Activated B cell treated with CpG ODN at 0.5 μM for 24 hours (primary cell): ENCODE results near the gene SLAIN1. TPM values are rescaled to one million over a fixed set of nuclear protein-coding genes. Genes with fewer than 3 reads are reported as not detected.

ENCODE experiments used
- ATAC-seq: fragments of 200-7000 bp; cut with Tn5 transposase; one replicate; pipeline ENCODE4 v1.10.0; 2021; ENCODE audit warnings: low read depth, mild to moderate bottlenecking, moderate library complexity
- CTCF ChIA-PET: fragments of 350-600 bp; sonication (Branson Sonifier 250); formaldehyde crosslinking; loops from one replicate; lab custom pipeline; 2021; ENCODE audit warnings: antibody characterized with exemption; lab: Charles Lee
- POLR2A ChIA-PET: fragments of 350-600 bp; sonication (Branson Sonifier 250); formaldehyde crosslinking; loops from one replicate; lab custom pipeline; 2021; ENCODE audit warnings: antibody characterized with exemption; lab: Charles Lee
- DNase-seq: peaks from one replicate; pipeline ENCODE4 v3.0.0; 2022
- H3K27ac Mint-ChIP-seq: one replicate; pipeline ENCODE4 v1.8.0; 2020; ENCODE audit warnings: mixed read lengths
- H3K27me3 Mint-ChIP-seq: one replicate; pipeline ENCODE4 v1.8.0; 2021; ENCODE audit warnings: mixed read lengths
- H3K36me3 Mint-ChIP-seq: one replicate; pipeline ENCODE4 v1.8.0; 2021; ENCODE audit warnings: low read depth, mixed read lengths
- H3K4me1 Mint-ChIP-seq: one replicate; pipeline ENCODE4 v1.8.0; 2021; ENCODE audit warnings: mixed read lengths
- H3K4me3 Mint-ChIP-seq: one replicate; pipeline ENCODE4 v1.8.0; 2020; ENCODE audit warnings: mild to moderate bottlenecking, mixed read lengths
- H3K9me3 Mint-ChIP-seq: one replicate; pipeline ENCODE4 v1.8.0; 2020; ENCODE audit warnings: mixed read lengths
- intact Hi-C: fragments of 100-400 bp; cut with micrococcal nuclease; formaldehyde crosslinking; loops from one replicate; pipeline ENCODE4 v1.15.1; 2024
- total RNA-seq: library from RNA; stranded (reverse); gene quantifications from 2 replicates; pipeline ENCODE4 v1.2.3, GENCODE V29; 2022
- TF ChIP-seq, protein P1 (sequence below): fragments of 200-600 bp; IDR thresholded peaks from one replicate; pipeline ENCODE4 v1.8.0; 2022; ENCODE audit warnings: antibody characterized with exemption, mild to moderate bottlenecking

The SLAIN1 gene
- total RNA-seq, 1 donor from 2014 or later = 16.2 TPM

DNA sequence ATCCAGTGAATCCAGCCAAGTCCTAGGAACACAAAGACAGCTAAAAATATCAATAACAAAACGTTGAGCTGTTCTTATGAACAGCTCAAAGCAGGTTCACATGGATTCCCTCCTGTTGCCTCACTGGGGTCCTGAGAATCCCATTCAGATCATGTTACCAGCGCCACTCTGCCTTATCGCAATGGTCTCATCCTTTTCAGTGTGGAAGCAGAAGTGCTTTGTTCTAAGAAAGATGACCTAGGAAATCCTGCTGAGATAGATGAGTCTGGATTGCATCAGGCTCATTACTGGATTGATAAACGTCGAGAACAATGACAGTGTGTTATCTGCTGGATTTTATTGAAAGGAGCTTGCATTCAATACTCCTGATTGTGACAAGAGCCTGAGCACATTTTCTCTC lies 87.0 kb downstream of the SLAIN1 start:
- ChIA-PET CTCF (interaction anchor here (7.9 kb wide), 1 partner anchor 337 kb away, joined by 58 read pairs; no protein-coding TSS in a partner anchor), POLR2A (no interaction called here)
- ATAC-seq (no peak), DNase-seq (no peak)
- H3K4me3 Mint-ChIP-seq = no peak overlapping the region
- intact Hi-C loops = no loop called here
- no peaks in the 10 kb centered on the region for H3K9me3 Mint-ChIP-seq
- peaks cover 5% of the 10 kb centered on the region for H3K4me1 Mint-ChIP-seq
- TF ChIP-seq, protein P1, sequence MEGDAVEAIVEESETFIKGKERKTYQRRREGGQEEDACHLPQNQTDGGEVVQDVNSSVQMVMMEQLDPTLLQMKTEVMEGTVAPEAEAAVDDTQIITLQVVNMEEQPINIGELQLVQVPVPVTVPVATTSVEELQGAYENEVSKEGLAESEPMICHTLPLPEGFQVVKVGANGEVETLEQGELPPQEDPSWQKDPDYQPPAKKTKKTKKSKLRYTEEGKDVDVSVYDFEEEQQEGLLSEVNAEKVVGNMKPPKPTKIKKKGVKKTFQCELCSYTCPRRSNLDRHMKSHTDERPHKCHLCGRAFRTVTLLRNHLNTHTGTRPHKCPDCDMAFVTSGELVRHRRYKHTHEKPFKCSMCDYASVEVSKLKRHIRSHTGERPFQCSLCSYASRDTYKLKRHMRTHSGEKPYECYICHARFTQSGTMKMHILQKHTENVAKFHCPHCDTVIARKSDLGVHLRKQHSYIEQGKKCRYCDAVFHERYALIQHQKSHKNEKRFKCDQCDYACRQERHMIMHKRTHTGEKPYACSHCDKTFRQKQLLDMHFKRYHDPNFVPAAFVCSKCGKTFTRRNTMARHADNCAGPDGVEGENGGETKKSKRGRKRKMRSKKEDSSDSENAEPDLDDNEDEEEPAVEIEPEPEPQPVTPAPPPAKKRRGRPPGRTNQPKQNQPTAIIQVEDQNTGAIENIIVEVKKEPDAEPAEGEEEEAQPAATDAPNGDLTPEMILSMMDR = no peak
- no peak overlapping the region for H3K27ac Mint-ChIP-seq
- no peaks in the 10 kb centered on the region for H3K36me3 Mint-ChIP-seq
- no peaks in the 10 kb centered on the region for H3K27me3 Mint-ChIP-seq

DNA sequence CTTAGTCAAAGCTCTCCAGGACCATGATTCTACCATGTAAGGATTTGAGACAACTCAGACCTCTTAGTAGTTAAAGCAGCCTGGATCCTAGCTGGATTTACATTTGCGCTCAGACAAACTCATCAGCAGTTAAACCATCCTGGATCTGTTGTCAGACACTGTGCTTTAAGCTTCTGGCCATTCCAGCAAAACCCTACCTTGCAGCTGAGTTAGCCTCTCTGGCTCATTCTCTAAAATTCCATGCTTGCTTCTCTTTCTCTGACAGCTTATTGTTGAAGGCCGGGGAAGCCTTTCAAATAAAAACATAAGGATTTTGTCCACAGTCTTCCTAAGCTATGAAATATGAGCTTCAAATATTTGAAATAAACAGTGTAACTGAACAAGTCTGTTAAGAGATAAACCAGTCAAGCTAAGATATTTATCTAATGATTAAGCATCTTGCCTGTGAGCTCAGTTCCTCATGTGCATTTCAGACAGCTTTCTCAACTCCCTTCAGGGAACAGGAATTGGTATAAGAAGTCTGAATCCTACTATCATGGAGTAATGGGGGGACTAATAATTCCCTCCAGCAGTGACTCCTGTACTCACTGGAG lies 89.3 kb downstream of the SLAIN1 start:
- intact Hi-C loops = no loop called here
- H3K4me3 Mint-ChIP-seq = no peak overlapping the region

DNA sequence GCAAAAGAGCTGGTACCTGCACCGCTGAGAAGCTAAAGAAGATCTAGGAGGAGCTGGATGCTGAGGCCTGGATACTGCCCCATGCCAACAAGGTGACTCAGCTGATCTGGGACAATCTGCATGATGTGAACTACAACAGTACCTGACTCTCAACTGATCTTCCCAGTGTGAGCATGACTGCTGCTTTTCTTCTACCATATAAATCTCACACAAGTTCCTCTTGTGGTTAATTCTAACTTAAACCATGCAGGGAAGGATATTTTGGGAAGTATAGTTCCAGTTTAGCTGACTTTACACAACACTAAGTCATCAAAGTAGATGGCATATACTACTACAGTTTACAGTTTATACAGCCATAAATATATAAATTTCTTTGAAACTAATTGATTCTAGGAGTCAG lies 91.9 kb downstream of the SLAIN1 start:
- no peak overlapping the region for H3K4me3 Mint-ChIP-seq
- ChIA-PET CTCF (no interaction called here), POLR2A (no interaction called here)
- H3K27me3 Mint-ChIP-seq = peaks cover 4% of the 10 kb centered on the region
- no peaks in the 10 kb centered on the region for H3K4me1 Mint-ChIP-seq
- TF ChIP-seq, protein P1 = no peak
- H3K9me3 Mint-ChIP-seq = peaks cover 13% of the 10 kb centered on the region
- ATAC-seq (no peak), DNase-seq (no peak)
- intact Hi-C loops = no loop called here
- no peak overlapping the region for H3K27ac Mint-ChIP-seq
- no peaks in the 10 kb centered on the region for H3K36me3 Mint-ChIP-seq

More for the DNA sequence above, 89.3 kb downstream of the SLAIN1 start:
- Mint-ChIP-seq H3K9me3 (peaks cover 10% of the 10 kb centered on the region), H3K27ac (no peak overlapping the region), H3K36me3 (no peaks in the 10 kb centered on the region), H3K27me3 (peaks cover 4% of the 10 kb centered on the region), H3K4me1 (no peaks in the 10 kb centered on the region)
- POLR2A ChIA-PET = no interaction called here
- DNase-seq (no peak), ATAC-seq (no peak)
- CTCF ChIA-PET = interaction anchor here (1.1 to 7.9 kb wide), 2 partner anchors 38 to 335 kb away, joined by 3 to 58 read pairs; no protein-coding TSS in a partner anchor
- TF ChIP-seq, protein P1 = no peak

DNA sequence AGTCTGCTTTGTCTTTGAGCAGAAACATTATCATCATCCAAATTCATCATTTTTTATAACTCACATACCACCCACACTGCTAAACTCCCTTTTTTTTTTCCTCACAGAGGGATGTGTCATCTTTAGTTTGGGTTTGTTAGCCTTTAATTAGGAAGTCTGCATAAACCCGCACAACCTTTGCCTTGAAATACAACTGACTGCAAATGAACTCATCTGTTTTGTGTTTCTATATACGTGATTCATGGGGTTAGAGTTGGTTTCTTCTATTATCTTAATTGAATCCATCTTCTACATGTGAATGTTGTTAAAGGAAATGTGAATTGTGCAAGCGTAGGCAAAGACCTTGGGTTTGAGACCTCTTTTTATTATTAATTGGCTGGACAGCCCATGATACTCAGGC lies 102.7 kb downstream of the SLAIN1 start:
- no peaks in the 10 kb centered on the region for H3K4me1 Mint-ChIP-seq
- TF ChIP-seq, protein P1 = no peak
- H3K9me3 Mint-ChIP-seq = no peaks in the 10 kb centered on the region
- no peak overlapping the region for H3K4me3 Mint-ChIP-seq
- intact Hi-C loops = no loop called here
- no peak for ATAC-seq
- H3K36me3 Mint-ChIP-seq = no peaks in the 10 kb centered on the region
- POLR2A ChIA-PET = no interaction called here
- CTCF ChIA-PET = no interaction called here
- no peak overlapping the region for H3K27ac Mint-ChIP-seq
- H3K27me3 Mint-ChIP-seq = peaks cover 4% of the 10 kb centered on the region
- DNase-seq = no peak

DNA sequence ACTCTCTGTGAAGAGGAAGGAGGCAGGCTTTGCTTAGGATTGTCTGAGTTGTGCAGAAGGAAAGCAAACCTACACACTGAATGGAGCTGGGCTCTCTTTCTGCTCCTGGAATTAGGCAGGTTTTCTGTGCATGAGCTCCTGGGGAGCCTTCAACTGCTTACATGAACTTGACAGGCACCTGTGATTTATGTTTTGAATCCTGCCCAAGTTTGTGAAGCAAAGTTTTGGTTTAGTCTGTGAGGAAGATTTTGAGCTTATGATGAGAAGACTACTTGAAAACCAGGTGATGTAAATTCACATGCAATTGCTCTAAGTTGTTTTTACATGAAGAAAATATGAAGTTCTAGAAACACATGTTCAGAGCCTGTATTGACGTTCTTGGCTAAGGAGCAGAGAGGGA lies 109.0 kb downstream of the SLAIN1 start:
- CTCF ChIA-PET = no interaction called here
- no peak overlapping the region for H3K27ac Mint-ChIP-seq

More for the DNA sequence above, 109.0 kb downstream of the SLAIN1 start:
- Mint-ChIP-seq H3K9me3 (no peaks in the 10 kb centered on the region), H3K36me3 (no peaks in the 10 kb centered on the region), H3K27me3 (peaks cover 10% of the 10 kb centered on the region), H3K4me1 (no peaks in the 10 kb centered on the region), H3K4me3 (no peak overlapping the region)
- TF ChIP-seq, protein P1 = no peak
- POLR2A ChIA-PET = no interaction called here
- intact Hi-C loops = no loop called here
- ATAC-seq (no peak), DNase-seq (no peak)
